Measurements from ENCODE around the gene ARMC9. TPM values are rescaled to one million over a fixed set of nuclear protein-coding genes. Genes with fewer than 3 reads are reported as not detected.

ARMC9 gene
- total RNA-seq, 1 experiment from 2014 or later: 42.7 TPM

- ChIA-PET CTCF (no interaction called here), POLR2A (interaction anchor here (1.0 kb wide), 1 partner anchor 38 kb away, joined by 3 read pairs; no protein-coding TSS in a partner anchor)
- intact Hi-C loops (cut with micrococcal nuclease; ENCODE audit: unreplicated experiment): no loop called here
- H3K27me3 ChIP-seq (ENCODE audit: control insufficient read depth, insufficient read depth, low read length): no peaks in the 10 kb centered on the region
- H3K36me3 ChIP-seq (ENCODE audit: control insufficient read depth, insufficient read depth, low read length): no peaks in the 10 kb centered on the region
- no peaks in the 10 kb centered on the region for H3K9me3 ChIP-seq (ENCODE audit: control insufficient read depth, insufficient read depth, low read depth, low read length)
- no peak for TF ChIP-seq REST (IDR thresholded peaks at IDR 0.05; ENCODE audit: insufficient read depth in 1 of 2, low read depth in 2 of 2, low read length in 1 of 2)
- TF ChIP-seq CTCF (IDR thresholded peaks at IDR 0.05): no peak
- no peak for TF ChIP-seq POLR2AphosphoS5 (IDR thresholded peaks at IDR 0.05; ENCODE audit: low read depth, low read length)
- TF ChIP-seq SIN3A (IDR thresholded peaks at IDR 0.05; ENCODE audit: borderline replicate concordance, insufficient read depth, low read depth, low read length): no peak
- TF ChIP-seq TCF7L2 (IDR thresholded peaks at IDR 0.05; ENCODE audit: low read depth, low read length): no peak
- no peak overlapping the region for H3K27ac ChIP-seq (ENCODE audit: low read length)
- H3K4me1 ChIP-seq (ENCODE audit: control insufficient read depth, insufficient read depth, low read length): no peaks in the 10 kb centered on the region
- in situ Hi-C loops (cut with HindIII; ENCODE audit: low pct_unique_long_range_greater_than_20kb, low sequenced_read_pairs): loop anchor here (10.0 kb wide), 1 partner anchor 52 kb away; no protein-coding TSS in a partner anchor
- no peak overlapping the region for H3K4me3 ChIP-seq (ENCODE audit: low read depth in 2 of 2, low read length in 2 of 2)
- no peak for ATAC-seq
- no peak for DNase-seq (ENCODE audit: low read depth, low spot score)
- BruUV-seq (replicated peaks): no TSS peak
Observed at GRCh38 chr2:231326404-231326803, 128.0 kb downstream of the ARMC9 start.

- CTCF ChIA-PET: no interaction called here
- no peak for TF ChIP-seq TCF7L2 (IDR thresholded peaks at IDR 0.05; ENCODE audit: low read depth, low read length)
- TF ChIP-seq SIN3A (IDR thresholded peaks at IDR 0.05; ENCODE audit: borderline replicate concordance, insufficient read depth, low read depth, low read length): no peak
- TF ChIP-seq CTCF (IDR thresholded peaks at IDR 0.05): no peak
- TF ChIP-seq REST (IDR thresholded peaks at IDR 0.05; ENCODE audit: insufficient read depth in 1 of 2, low read depth in 2 of 2, low read length in 1 of 2): no peak
- TF ChIP-seq POLR2AphosphoS5 (IDR thresholded peaks at IDR 0.05; ENCODE audit: low read depth, low read length): no peak
Observed at GRCh38 chr2:231330311-231330710, 131.9 kb downstream of the ARMC9 start.

More at GRCh38 chr2:231330311-231330710, 131.9 kb downstream of the ARMC9 start:
- Histone ChIP-seq H3K27ac (ENCODE audit: low read length) (no peak overlapping the region), H3K4me1 (ENCODE audit: control insufficient read depth, insufficient read depth, low read length) (no peaks in the 10 kb centered on the region), H3K9me3 (ENCODE audit: control insufficient read depth, insufficient read depth, low read depth, low read length) (no peaks in the 10 kb centered on the region), H3K4me3 (ENCODE audit: low read depth in 2 of 2, low read length in 2 of 2) (no peak overlapping the region), H3K36me3 (ENCODE audit: control insufficient read depth, insufficient read depth, low read length) (no peaks in the 10 kb centered on the region), H3K27me3 (ENCODE audit: control insufficient read depth, insufficient read depth, low read length) (no peaks in the 10 kb centered on the region)
- no peak for DNase-seq (ENCODE audit: low read depth, low spot score)
- in situ Hi-C loops (cut with HindIII; ENCODE audit: low pct_unique_long_range_greater_than_20kb, low sequenced_read_pairs): no loop called here
- BruUV-seq (replicated peaks): no TSS peak
- ATAC-seq: no peak
- POLR2A ChIA-PET: no interaction called here
- intact Hi-C loops (cut with micrococcal nuclease; ENCODE audit: unreplicated experiment): no loop called here
